NT2/D1 (cell line): Measurements from ENCODE around the gene NTF3.
"Not testable (repeated sequence)": the region's sequence is repeated elsewhere in the genome, so short reads cannot be mapped to it uniquely, and the experiment has no call there.

ENCODE experiments used
- DNase-seq: peaks from one replicate; pipeline ENCODE4 v3.0.0-alpha.2; 2011; ENCODE audit warnings: low read depth, low spot score
- H3K27me3 ChIP-seq: 2 replicates; pipeline ENCODE4 v1.6.0; 2011; ENCODE audit warnings: mild to moderate bottlenecking; ENCODE audit not compliant: insufficient read length, insufficient read depth
- H3K36me3 ChIP-seq: 2 replicates; pipeline ENCODE4 v1.6.1; 2011; ENCODE audit warnings: mild to moderate bottlenecking, low read length, mixed read lengths; ENCODE audit not compliant: insufficient read depth, insufficient read length
- H3K4me1 ChIP-seq: 2 replicates; pipeline ENCODE4 v1.5.1; 2011; ENCODE audit not compliant: insufficient read depth, insufficient read length
- H3K4me3 ChIP-seq: 2 replicates; pipeline ENCODE4 v1.5.1; 2011; ENCODE audit warnings: low read depth; ENCODE audit not compliant: insufficient read length
- H3K9ac ChIP-seq: 2 replicates; pipeline ENCODE4 v1.6.0; 2011; ENCODE audit warnings: low read depth; ENCODE audit not compliant: insufficient read length
- H3K9me3 ChIP-seq: 2 replicates; pipeline ENCODE4 v1.5.1; 2011; ENCODE audit warnings: mild to moderate bottlenecking, low read length; ENCODE audit not compliant: insufficient read depth
- SUZ12 ChIP-seq: IDR thresholded peaks from 2 replicates; pipeline ENCODE4 v1.6.1; 2011; ENCODE audit not compliant: insufficient read length, insufficient read depth; ENCODE audit errors: extremely low read depth
- YY1 ChIP-seq: IDR thresholded peaks from 2 replicates; pipeline ENCODE4 v1.6.1; 2011; ENCODE audit not compliant: insufficient read length, insufficient read depth
- ZNF274 ChIP-seq: IDR thresholded peaks from 2 replicates; pipeline ENCODE4 v1.6.1; 2011; ENCODE audit warnings: mild to moderate bottlenecking, low read depth, low read length

NTF3 gene

DNA sequence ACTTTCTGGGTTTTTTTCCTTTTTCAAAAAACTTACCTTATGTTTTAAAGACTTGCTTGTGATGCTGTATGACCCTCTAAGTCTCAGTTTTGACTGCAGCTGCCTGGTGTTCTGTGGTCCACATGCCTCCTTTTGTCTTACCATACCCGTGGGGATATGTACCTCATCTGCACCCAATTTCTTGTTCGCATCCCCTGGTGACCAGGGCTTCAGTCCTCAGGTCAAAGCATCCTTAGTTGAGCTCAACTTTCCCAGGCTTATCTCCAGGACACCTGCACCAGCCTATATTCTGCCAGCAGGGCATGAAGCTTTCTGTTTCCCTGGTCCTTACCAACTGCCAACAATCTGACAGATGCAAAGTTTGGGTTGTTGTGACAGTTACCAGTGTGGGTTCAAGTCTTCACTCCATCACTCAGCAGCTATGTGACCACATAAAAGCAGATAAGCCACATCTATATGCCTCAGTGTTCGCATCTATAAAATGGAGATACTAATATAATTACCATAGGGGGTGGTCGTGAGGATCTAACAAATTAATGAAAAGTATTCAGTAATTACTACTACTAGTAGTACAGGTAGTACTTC, 94.0 kb downstream of the NTF3 start:
- no peak for DNase-seq
- H3K9ac ChIP-seq: no peak overlapping the region
- H3K9me3 ChIP-seq: peaks cover 15% of the 10 kb centered on the region
- no peaks in the 10 kb centered on the region for H3K27me3 ChIP-seq
- no peaks in the 10 kb centered on the region for H3K4me1 ChIP-seq
- no peaks in the 10 kb centered on the region for H3K36me3 ChIP-seq
- H3K4me3 ChIP-seq: no peak overlapping the region
- TF ChIP-seq SUZ12 (no peak), ZNF274 (no peak), YY1 (no peak)

DNA sequence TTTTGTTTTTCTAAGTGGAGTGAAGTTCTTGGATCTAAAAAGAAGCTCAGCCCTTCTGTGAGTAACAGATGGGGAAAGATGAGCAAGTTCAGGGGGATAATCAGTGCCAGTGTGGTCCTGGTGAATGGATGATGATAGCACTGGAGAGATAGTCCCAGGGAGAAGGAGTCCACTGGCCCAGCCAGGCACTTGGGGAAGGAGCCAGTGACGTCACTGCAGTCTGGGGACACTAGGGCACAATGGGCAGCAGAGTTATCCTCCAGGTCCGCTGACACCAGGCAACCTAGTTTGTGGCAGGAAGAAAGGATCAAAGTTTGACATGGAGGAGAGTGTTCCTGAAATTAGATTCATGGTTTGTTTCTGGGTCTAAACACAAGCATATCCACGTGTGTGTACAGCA, 101.5 kb downstream of the NTF3 start:
- Histone ChIP-seq H3K4me1 (peaks cover 5% of the 10 kb centered on the region), H3K9me3 (peaks cover 46% of the 10 kb centered on the region), H3K9ac (no peak overlapping the region), H3K36me3 (no peaks in the 10 kb centered on the region), H3K4me3 (no peak overlapping the region), H3K27me3 (peaks cover 2% of the 10 kb centered on the region)
- TF ChIP-seq SUZ12 (no peak), YY1 (no peak), ZNF274 (no peak)
- no peak for DNase-seq

DNA sequence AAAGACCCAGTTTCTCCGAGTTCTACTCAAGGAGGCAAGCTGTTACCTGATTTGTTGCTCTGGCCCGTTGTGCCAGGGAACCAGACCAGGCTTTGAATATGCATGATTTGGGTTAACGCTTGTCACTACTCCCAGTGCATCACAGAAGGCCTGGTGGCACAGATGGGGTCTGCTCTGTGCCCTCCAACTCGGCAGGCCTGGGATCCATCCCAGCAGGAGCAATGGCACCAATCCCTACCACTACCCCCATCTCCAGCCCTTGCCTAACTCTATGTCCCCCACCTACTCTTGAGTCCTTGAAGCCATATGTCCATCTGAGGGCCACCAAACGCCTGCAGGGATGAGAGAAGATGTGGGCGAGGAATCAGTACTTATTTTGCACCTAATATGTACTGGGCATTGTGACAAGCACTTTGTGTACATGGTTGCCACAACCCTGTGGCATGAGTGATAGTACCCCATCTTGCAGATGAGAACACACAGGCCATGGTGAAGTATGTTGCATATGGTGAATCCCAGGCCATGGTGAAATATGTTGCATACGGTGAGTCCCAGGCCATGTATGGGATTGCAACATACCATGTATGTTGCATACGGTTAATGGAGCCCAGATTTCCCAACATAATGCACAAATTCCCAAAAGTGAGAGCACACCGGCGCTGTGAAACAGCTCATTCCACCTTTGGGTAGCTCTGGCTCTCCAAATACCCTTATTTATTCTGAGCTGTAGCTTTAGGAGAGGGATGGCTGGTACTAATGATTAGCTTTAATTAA, 102.7 kb downstream of the NTF3 start:
- TF ChIP-seq YY1 (no peak), SUZ12 (no peak), ZNF274 (no peak)
- H3K4me3 ChIP-seq: no peak overlapping the region
- no peaks in the 10 kb centered on the region for H3K36me3 ChIP-seq
- peaks cover 5% of the 10 kb centered on the region for H3K4me1 ChIP-seq
- H3K27me3 ChIP-seq: peaks cover 2% of the 10 kb centered on the region
- DNase-seq: no peak
- H3K9ac ChIP-seq: no peak overlapping the region
- H3K9me3 ChIP-seq: peaks cover 45% of the 10 kb centered on the region

DNA sequence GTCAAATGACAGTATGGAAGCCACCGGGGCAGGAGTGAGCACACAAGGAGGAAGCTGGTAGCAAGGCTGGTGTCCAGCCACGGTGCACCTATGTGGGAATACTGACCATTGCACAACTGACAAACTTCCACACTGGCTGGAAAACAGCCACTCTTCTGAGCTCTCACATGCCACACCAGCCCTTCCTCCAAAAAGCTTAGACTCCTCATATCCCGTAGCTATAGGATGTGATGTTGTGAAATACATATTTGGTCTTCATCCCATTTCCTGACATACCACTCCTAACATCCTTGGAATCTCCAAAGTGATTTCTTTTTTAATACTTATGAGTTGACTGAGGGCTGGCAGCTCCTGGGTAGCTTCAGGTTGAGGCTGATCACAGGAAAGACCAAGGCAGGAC, 103.6 kb downstream of the NTF3 start:
- Histone ChIP-seq H3K4me3 (no peak overlapping the region), H3K4me1 (peaks cover 5% of the 10 kb centered on the region), H3K9ac (no peak overlapping the region), H3K9me3 (peaks cover 48% of the 10 kb centered on the region; the same call in 1 of the 2 replicates), H3K27me3 (peaks cover 2% of the 10 kb centered on the region), H3K36me3 (no peaks in the 10 kb centered on the region)
- no peak for DNase-seq
- TF ChIP-seq SUZ12: no peak
- no peak for TF ChIP-seq ZNF274
- no peak for TF ChIP-seq YY1

DNA sequence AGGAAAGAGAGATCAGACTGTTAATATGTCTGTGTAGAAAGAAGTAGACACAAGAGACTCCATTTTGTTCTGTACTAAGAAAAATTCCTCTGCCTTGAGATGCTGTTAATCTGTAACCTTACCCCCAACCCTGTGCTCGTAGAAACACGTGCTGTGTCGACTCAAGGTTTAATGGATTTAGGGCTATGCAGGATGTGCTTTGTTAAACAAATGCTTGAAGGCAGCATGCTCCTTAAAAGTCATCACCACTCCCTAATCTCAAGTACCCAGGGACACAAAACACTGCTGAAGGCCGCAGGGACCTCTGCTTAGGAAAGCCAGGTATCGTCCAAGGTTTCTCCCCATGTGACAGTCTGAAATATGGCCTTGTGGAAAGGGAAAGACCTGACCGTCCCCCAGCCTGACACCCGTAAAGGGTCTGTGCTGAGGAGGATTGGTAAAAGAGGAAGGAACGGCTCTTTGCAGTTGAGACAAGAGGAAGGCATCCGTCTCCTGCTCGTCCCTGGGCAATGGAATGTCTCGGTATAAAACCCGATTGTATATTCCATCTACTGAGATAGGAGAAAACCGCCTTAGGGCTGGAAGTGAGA, 105.2 kb downstream of the NTF3 start:
- H3K36me3 ChIP-seq, H3K4me1 ChIP-seq, H3K4me3 ChIP-seq, H3K27me3 ChIP-seq, H3K9ac ChIP-seq: not testable (repeated sequence)
- H3K9me3 ChIP-seq: peaks cover 62% of the 10 kb centered on the region
- peak; percentile 78 for DNase-seq

DNA sequence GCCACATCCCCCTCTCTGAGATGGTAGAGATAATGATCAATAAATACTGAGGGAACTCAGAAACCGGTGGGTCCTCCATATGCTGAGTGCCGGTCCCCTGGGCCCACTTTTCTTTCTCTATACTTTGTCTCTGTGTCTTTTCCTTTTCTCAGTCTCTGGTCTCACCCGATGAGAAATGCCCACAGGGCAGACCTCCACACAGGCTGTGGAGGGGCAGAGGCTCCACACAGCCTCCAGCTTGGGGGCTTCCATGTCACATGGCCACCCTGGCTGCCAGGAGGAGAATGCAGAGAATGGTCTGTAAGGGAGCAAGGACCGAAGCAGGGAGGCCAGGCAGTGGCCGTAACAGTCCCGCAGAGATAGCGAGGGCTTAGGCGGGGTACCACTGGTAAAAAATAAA, 105.9 kb downstream of the NTF3 start:
- no peak overlapping the region for H3K4me3 ChIP-seq
- H3K9ac ChIP-seq: no peak overlapping the region
- H3K36me3 ChIP-seq: no peaks in the 10 kb centered on the region
- TF ChIP-seq ZNF274 (no peak), YY1 (no peak), SUZ12 (no peak)
- H3K4me1 ChIP-seq: peaks cover 5% of the 10 kb centered on the region
- DNase-seq: no peak
- H3K9me3 ChIP-seq: peaks cover 64% of the 10 kb centered on the region
- peaks cover 2% of the 10 kb centered on the region for H3K27me3 ChIP-seq
